ENCODE data around the gene H2AZ1.
"Not testable (repeated sequence)": the region's sequence is repeated elsewhere in the genome, so short reads cannot be mapped to it uniquely, and the experiment has no call there.

H2AZ1 gene

GRCh38 chr4:99949999-99950912 is at the start of gene H2AZ1:
Gene H2AZ1, minus strand, starts transcription at chr4:99950275. Its CDS starts 105 bp downstream, at chr4:99950170.
- FAIRE-seq = peak; percentile 68

GRCh38 chr4:99998062-99998867 is 48.2 kb upstream of the H2AZ1 start:
- FAIRE-seq = peak; percentile 98

- FAIRE-seq = no peak
Measured at GRCh38 chr4:99991741-99992140, 41.7 kb upstream of the H2AZ1 start.

- no peak for FAIRE-seq
Measured at GRCh38 chr4:99987681-99988080, 37.6 kb upstream of the H2AZ1 start.

GRCh38 chr4:99986792-99987191 is 36.7 kb upstream of the H2AZ1 start:
- no peak for FAIRE-seq

- no peak for FAIRE-seq
Measured at GRCh38 chr4:99983289-99983943, 33.3 kb upstream of the H2AZ1 start.

- no peak for FAIRE-seq
Measured at GRCh38 chr4:99979872-99980271, 29.8 kb upstream of the H2AZ1 start.

GRCh38 chr4:99971453-99972111 is 21.5 kb upstream of the H2AZ1 start:
- no peak for FAIRE-seq

- FAIRE-seq = no peak
Measured at GRCh38 chr4:99968330-99968729, 18.3 kb upstream of the H2AZ1 start.

GRCh38 chr4:99966692-99967091 is 16.6 kb upstream of the H2AZ1 start:
- FAIRE-seq = no peak

GRCh38 chr4:99965674-99966350 is 15.7 kb upstream of the H2AZ1 start:
- no peak for FAIRE-seq

- no peak for FAIRE-seq
Measured at GRCh38 chr4:99965173-99965572, 15.1 kb upstream of the H2AZ1 start.

- no peak for FAIRE-seq
Measured at GRCh38 chr4:99961711-99962110, 11.6 kb upstream of the H2AZ1 start.

- no peak for FAIRE-seq
Measured at GRCh38 chr4:99960648-99961047, 10.6 kb upstream of the H2AZ1 start.

- FAIRE-seq = not testable (repeated sequence)
Measured at GRCh38 chr4:99958207-99958606, 8.1 kb upstream of the H2AZ1 start.

GRCh38 chr4:99950913-99951254 is 809 bp upstream of the H2AZ1 start:
- FAIRE-seq = no peak

GRCh38 chr4:99949034-99949998 is 759 bp downstream of the H2AZ1 start:
- peak; percentile 82 for FAIRE-seq

GRCh38 chr4:99947608-99948007 is 2.5 kb downstream of the H2AZ1 start:
- no peak for FAIRE-seq

- no peak for FAIRE-seq
Measured at GRCh38 chr4:99947190-99947578, 2.9 kb downstream of the H2AZ1 start.

- FAIRE-seq = no peak
Measured at GRCh38 chr4:99946356-99947189, 3.5 kb downstream of the H2AZ1 start, which contains the start of gene DNAJB14. Gene DNAJB14, minus strand, starts transcription at chr4:99946618. Its CDS starts 47 bp downstream, at chr4:99946571.

All from islet of Langerhans (tissue), 1 donor.